ENCODE measurements around the gene ABHD17C.
"Not testable (repeated sequence)": the region's sequence is repeated elsewhere in the genome, so short reads cannot be mapped to it uniquely, and the experiment has no call there.

The ABHD17C gene

GRCh38 chr15:80730926-80731325 is 35.8 kb downstream of the ABHD17C start:
- no peak for DNase-seq (ENCODE audit: low spot score)

GRCh38 chr15:80732167-80732566 is 37.1 kb downstream of the ABHD17C start:
- DNase-seq (ENCODE audit: low spot score): no peak

- no peak for DNase-seq (ENCODE audit: low spot score)
Observed at GRCh38 chr15:80732818-80733217, 37.7 kb downstream of the ABHD17C start.

GRCh38 chr15:80733460-80733859 is 38.4 kb downstream of the ABHD17C start:
- no peak for DNase-seq (ENCODE audit: low spot score)

- DNase-seq (ENCODE audit: low spot score): no peak
Observed at GRCh38 chr15:80735344-80735743, 40.2 kb downstream of the ABHD17C start.

- DNase-seq (ENCODE audit: low spot score): no peak
Observed at GRCh38 chr15:80736560-80736959, 41.5 kb downstream of the ABHD17C start.

- no peak for DNase-seq (ENCODE audit: low spot score)
Observed at GRCh38 chr15:80739919-80740318, 44.8 kb downstream of the ABHD17C start.

GRCh38 chr15:80742081-80742480 is 47.0 kb downstream of the ABHD17C start:
- DNase-seq (ENCODE audit: low spot score): no peak

- DNase-seq (ENCODE audit: low spot score): no peak
Observed at GRCh38 chr15:80743189-80743833, 48.2 kb downstream of the ABHD17C start.

- no peak for DNase-seq (ENCODE audit: low spot score)
Observed at GRCh38 chr15:80744415-80744814, 49.3 kb downstream of the ABHD17C start.

- DNase-seq (ENCODE audit: low spot score): no peak
Observed at GRCh38 chr15:80744826-80745225, 49.7 kb downstream of the ABHD17C start.

GRCh38 chr15:80745888-80746287 is 50.8 kb downstream of the ABHD17C start:
- DNase-seq (ENCODE audit: low spot score): no peak

GRCh38 chr15:80747317-80748053 is 52.4 kb downstream of the ABHD17C start:
- no peak for DNase-seq (ENCODE audit: low spot score)

GRCh38 chr15:80749589-80749988 is 54.5 kb downstream of the ABHD17C start:
- DNase-seq (ENCODE audit: low spot score): no peak

GRCh38 chr15:80750575-80750974 is 55.5 kb downstream of the ABHD17C start:
- DNase-seq (ENCODE audit: low spot score): no peak

GRCh38 chr15:80752204-80752603 is 57.1 kb downstream of the ABHD17C start:
- no peak for DNase-seq (ENCODE audit: low spot score)

- no peak for DNase-seq (ENCODE audit: low spot score)
Observed at GRCh38 chr15:80753161-80753560, 58.1 kb downstream of the ABHD17C start.

- DNase-seq (ENCODE audit: low spot score): no peak
Observed at GRCh38 chr15:80754014-80754413, 58.9 kb downstream of the ABHD17C start.

GRCh38 chr15:80755885-80756284 is 60.8 kb downstream of the ABHD17C start:
- DNase-seq (ENCODE audit: low spot score): no peak

- DNase-seq (ENCODE audit: low spot score): no peak
Observed at GRCh38 chr15:80758130-80758745, 63.1 kb downstream of the ABHD17C start.

GRCh38 chr15:80760960-80761359 is 65.8 kb downstream of the ABHD17C start:
- no peak for DNase-seq (ENCODE audit: low spot score)

GRCh38 chr15:80761754-80762153 is 66.6 kb downstream of the ABHD17C start:
- no peak for DNase-seq (ENCODE audit: low spot score)

GRCh38 chr15:80763235-80763634 is 68.1 kb downstream of the ABHD17C start:
- not testable (repeated sequence) for DNase-seq (ENCODE audit: low spot score)
